ENCODE measurements around the gene EFCAB8.

EFCAB8 gene

DNA sequence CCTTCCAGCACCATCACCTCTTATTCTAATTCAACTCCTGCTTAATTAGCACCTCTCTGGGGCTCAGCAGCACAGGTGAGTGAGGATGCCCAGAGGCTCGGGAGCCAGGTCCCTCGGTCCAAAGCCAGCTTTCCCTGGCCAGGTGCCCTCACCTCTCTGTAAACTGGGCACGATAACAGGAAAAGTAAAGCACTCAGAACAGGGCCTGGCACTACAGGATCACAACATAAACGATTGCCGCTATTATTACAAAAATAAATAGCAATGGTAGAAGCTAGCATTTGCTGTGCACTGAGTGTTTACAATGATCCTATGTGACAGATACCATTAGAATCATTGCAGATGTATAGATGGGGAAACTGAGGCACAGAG is 151.4 kb downstream of the EFCAB8 start:
- TF ChIP-seq, protein P1, sequence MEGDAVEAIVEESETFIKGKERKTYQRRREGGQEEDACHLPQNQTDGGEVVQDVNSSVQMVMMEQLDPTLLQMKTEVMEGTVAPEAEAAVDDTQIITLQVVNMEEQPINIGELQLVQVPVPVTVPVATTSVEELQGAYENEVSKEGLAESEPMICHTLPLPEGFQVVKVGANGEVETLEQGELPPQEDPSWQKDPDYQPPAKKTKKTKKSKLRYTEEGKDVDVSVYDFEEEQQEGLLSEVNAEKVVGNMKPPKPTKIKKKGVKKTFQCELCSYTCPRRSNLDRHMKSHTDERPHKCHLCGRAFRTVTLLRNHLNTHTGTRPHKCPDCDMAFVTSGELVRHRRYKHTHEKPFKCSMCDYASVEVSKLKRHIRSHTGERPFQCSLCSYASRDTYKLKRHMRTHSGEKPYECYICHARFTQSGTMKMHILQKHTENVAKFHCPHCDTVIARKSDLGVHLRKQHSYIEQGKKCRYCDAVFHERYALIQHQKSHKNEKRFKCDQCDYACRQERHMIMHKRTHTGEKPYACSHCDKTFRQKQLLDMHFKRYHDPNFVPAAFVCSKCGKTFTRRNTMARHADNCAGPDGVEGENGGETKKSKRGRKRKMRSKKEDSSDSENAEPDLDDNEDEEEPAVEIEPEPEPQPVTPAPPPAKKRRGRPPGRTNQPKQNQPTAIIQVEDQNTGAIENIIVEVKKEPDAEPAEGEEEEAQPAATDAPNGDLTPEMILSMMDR (conservative IDR thresholded peaks at IDR 0.05; ENCODE audit: low read length): no peak
- no peak for DNase-seq (ENCODE audit: low read depth)
- no peak overlapping the region for H3K4me3 ChIP-seq (ENCODE audit: low read length)

DNA sequence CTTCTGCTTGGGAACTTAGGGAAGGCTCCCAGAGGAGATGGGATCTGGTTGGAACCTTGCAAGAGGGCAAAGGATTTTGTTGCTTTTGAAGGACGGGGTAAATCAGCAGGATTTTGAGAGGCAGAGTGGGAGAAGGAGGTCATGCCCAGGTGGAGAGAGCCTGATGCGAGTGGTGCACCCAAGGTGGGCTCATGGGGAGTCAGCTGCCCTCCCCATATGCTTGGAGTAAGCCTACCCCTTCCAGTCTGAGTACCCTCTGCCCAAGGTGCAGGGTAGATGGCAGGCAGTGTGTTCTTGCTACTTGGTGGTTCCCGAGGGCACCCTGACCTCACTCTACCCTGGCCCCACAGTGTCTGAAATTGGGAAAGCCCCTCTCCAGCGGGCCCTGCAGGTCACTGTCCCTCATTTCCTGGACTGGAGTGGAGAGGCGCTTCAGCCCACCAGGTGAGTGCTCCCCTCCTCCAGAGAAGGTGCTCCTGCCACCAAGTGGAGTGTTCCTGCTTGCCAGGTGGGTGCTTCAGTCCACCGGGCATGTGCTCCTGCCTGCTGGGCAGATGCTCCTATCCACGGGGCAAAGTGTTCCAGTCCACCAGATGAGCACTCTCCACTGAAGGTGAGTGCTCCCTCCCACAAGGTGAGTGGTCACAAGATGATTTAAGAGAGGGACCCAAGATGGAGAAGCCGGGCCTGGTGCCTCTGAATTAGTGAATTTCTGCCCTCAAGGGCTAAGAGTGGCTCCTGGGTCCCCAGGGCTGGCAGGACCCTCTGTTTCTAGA is 152.1 kb downstream of the EFCAB8 start:
- no peak for DNase-seq (ENCODE audit: low read depth)
- TF ChIP-seq, protein P1 (conservative IDR thresholded peaks at IDR 0.05; ENCODE audit: low read length): no peak
- no peak overlapping the region for H3K4me3 ChIP-seq (ENCODE audit: low read length)
